SK-N-SH (cell line): ENCODE data around the gene C2orf69. TPM values are rescaled to one million over a fixed set of nuclear protein-coding genes. Genes with fewer than 3 reads are reported as not detected.

ENCODE experiments used
- CTCF ChIA-PET: fragments of 300-600, 350-600 bp; formaldehyde crosslinking; extraction: SDS; loops from one replicate; lab custom pipeline; 2021; lab: Yijun Ruan, JAX
- POLR2A ChIA-PET: fragments of 350-600 bp; sonication (Branson Sonifier 250); formaldehyde crosslinking; extraction: SDS; loops from one replicate; lab custom pipeline; 2020; ENCODE audit warnings: antibody characterized with exemption, inconsistent platforms; lab: Yijun Ruan, JAX
- DNase-seq: peaks from one replicate; pipeline ENCODE4 v3.0.0; 2012
- H2AFZ ChIP-seq: fragments of 200-600 bp; sonication (generic); 2 replicates; pipeline ENCODE4 v1.8.1; 2016; ENCODE audit warnings: antibody characterized with exemption, mild to moderate bottlenecking, low read depth
- H3F3A ChIP-seq: fragments of 200-600 bp; sonication (generic); replicated peaks from 2 replicates; pipeline ENCODE3; 2016; ENCODE audit warnings: antibody characterized with exemption, mild to moderate bottlenecking; ENCODE audit not compliant: insufficient read depth
- H3K27ac ChIP-seq, 2 experiments: fragments of 200-500 bp in 1 of 2; fragments of 200-600 bp in 1 of 2; sonication (Bioruptor generic) in 1 of 2; sonication (generic), shearing (Covaris generic) in 1 of 2; 2 replicates each; pipeline versions ENCODE4 v1.5.1 to v1.6.1; 2014 to 2016; ENCODE audit warnings: low read depth in 2 of 2, inconsistent platforms in 1 of 2, low read length in 1 of 2, mild to moderate bottlenecking in 1 of 2, mixed read lengths in 1 of 2
- H3K27me3 ChIP-seq: fragments of 200-600 bp; sonication (generic), shearing (Covaris generic); 2 replicates; pipeline ENCODE4 v1.6.1; 2016; ENCODE audit warnings: mixed run types; ENCODE audit not compliant: insufficient read depth
- H3K36me3 ChIP-seq, 2 experiments: fragments of 200-500 bp in 1 of 2; fragments of 200-600 bp in 1 of 2; sonication (Bioruptor generic) in 1 of 2; sonication (generic) in 1 of 2; replicated peaks in 1 of 2; 2 replicates each; pipeline versions ENCODE3 to v1.5.1; 2014 to 2016; ENCODE audit warnings: low read length in 1 of 2, mild to moderate bottlenecking in 1 of 2; ENCODE audit not compliant: insufficient read depth in 2 of 2, control insufficient read depth in 1 of 2
- H3K4me1 ChIP-seq, 2 experiments: fragments of 200-500 bp in 1 of 2; fragments of 200-600 bp in 1 of 2; sonication (Bioruptor generic) in 1 of 2; sonication (generic), shearing (Covaris generic) in 1 of 2; 2 replicates each; pipeline versions ENCODE4 v1.5.1 to v1.6.1; 2014 to 2016; ENCODE audit warnings: low read depth in 1 of 2, low read length in 1 of 2, mixed run types in 1 of 2; ENCODE audit not compliant: insufficient read depth in 2 of 2, control insufficient read depth in 1 of 2
- H3K4me2 ChIP-seq: fragments of 200-600 bp; sonication (generic), shearing (Covaris generic); 2 replicates; pipeline ENCODE4 v1.6.1; 2017; ENCODE audit warnings: mixed run types
- H3K4me3 ChIP-seq, 2 experiments: fragments of 200-500 bp in 1 of 2; fragments of 200-600 bp in 1 of 2; sonication (Bioruptor generic) in 1 of 2; sonication (generic), shearing (Covaris generic) in 1 of 2; 2 replicates each; pipeline versions ENCODE4 v1.5.1 to v1.8.1; 2014 to 2016; ENCODE audit warnings: low read depth in 2 of 2, inconsistent platforms in 1 of 2, low read length in 1 of 2, mild to moderate bottlenecking in 1 of 2, mixed read lengths in 1 of 2, moderate library complexity in 1 of 2
- H3K79me2 ChIP-seq: fragments of 200-600 bp; sonication (generic); 2 replicates; pipeline ENCODE4 v1.8.1; 2017; ENCODE audit warnings: mild to moderate bottlenecking; ENCODE audit not compliant: insufficient read depth
- H3K9ac ChIP-seq: fragments of 200-600 bp; sonication (generic); 2 replicates; pipeline ENCODE4 v1.6.1; 2017; ENCODE audit warnings: mixed run types
- H3K9me2 ChIP-seq: fragments of 200-600 bp; sonication (generic); 2 replicates; pipeline ENCODE4 v1.6.1; 2017; ENCODE audit warnings: mixed run types
- H3K9me3 ChIP-seq: fragments of 200-600 bp; sonication (generic); 2 replicates; pipeline ENCODE4 v1.6.1; 2017; ENCODE audit warnings: mixed run types, mild to moderate bottlenecking, moderate library complexity
- H4K20me1 ChIP-seq: fragments of 200-600 bp; sonication (generic); 2 replicates; pipeline ENCODE4 v1.6.1; 2017; ENCODE audit warnings: mild to moderate bottlenecking, mixed run types; ENCODE audit not compliant: insufficient read depth
- EP300 ChIP-seq, 2 experiments: IDR thresholded peaks; 2 replicates each; pipeline versions ENCODE4 v1.4.0 to v1.6.1; 2012; ENCODE audit warnings: borderline replicate concordance in 1 of 2, low read depth in 1 of 2, low read length in 1 of 2
- EZH2phosphoT487 ChIP-seq: fragments of 200-600 bp; sonication (generic); IDR thresholded peaks from 2 replicates; pipeline ENCODE4 v1.6.1; 2017; ENCODE audit warnings: low read depth, mixed run types, mild to moderate bottlenecking, antibody characterized with exemption, moderate library complexity, borderline replicate concordance
- FOSL2 ChIP-seq: IDR thresholded peaks from 2 replicates; pipeline ENCODE4 v1.4.0; 2012; ENCODE audit warnings: low read depth, mild to moderate bottlenecking, moderate library complexity, borderline replicate concordance
- FOXM1 ChIP-seq: IDR thresholded peaks from 2 replicates; pipeline ENCODE4 v1.4.0; 2012; ENCODE audit warnings: low read depth, mild to moderate bottlenecking
- JUND ChIP-seq: IDR thresholded peaks from 2 replicates; pipeline ENCODE4 v1.4.0; 2012
- MXI1 ChIP-seq: IDR thresholded peaks from 2 replicates; pipeline ENCODE4 v1.6.1; 2012; ENCODE audit warnings: mild to moderate bottlenecking, low read depth, low read length, improper control_type of control experiment
- NRF1 ChIP-seq: IDR thresholded peaks from 2 replicates; pipeline ENCODE4 v1.6.1; 2012; ENCODE audit warnings: low read depth, mild to moderate bottlenecking, low read length
- RAD21 ChIP-seq: IDR thresholded peaks from 2 replicates; pipeline ENCODE4 v1.6.1; 2012; ENCODE audit warnings: mild to moderate bottlenecking, low read length
- RFX5 ChIP-seq: IDR thresholded peaks from 2 replicates; pipeline ENCODE4 v1.6.1; 2012; ENCODE audit warnings: mild to moderate bottlenecking, improper control_type of control experiment, low read length
- SIN3A ChIP-seq: IDR thresholded peaks from 2 replicates; pipeline ENCODE4 v1.6.1; 2012; ENCODE audit warnings: low read depth, mild to moderate bottlenecking, low read length, moderate library complexity, borderline replicate concordance
- SMC3 ChIP-seq: IDR thresholded peaks from 2 replicates; pipeline ENCODE4 v1.6.1; 2012; ENCODE audit warnings: low read depth, low read length, improper control_type of control experiment
- TCF12 ChIP-seq: IDR thresholded peaks from 2 replicates; pipeline ENCODE4 v1.4.0; 2012
- TEAD4 ChIP-seq: IDR thresholded peaks from 2 replicates; pipeline ENCODE4 v1.4.0; 2012; ENCODE audit warnings: mild to moderate bottlenecking, borderline replicate concordance; ENCODE audit not compliant: insufficient read depth
- WGBS: methylation state at CpG from one replicate; pipeline ENCODE4 v1.1.6; 2017; ENCODE audit warnings: low lambda C conversion rate; 5-methylcytosine and 5-hydroxymethylcytosine counted together
- polyA plus RNA-seq, 3 experiments: library from polyadenylated mRNA; depleted of rRNA; stranded (reverse); fragments of >200 nt; gene quantifications; 2 replicates each; pipeline ENCODE4 v1.2.3, GENCODE V29; 2012
- TF ChIP-seq, protein P1 (sequence below): IDR thresholded peaks from 2 replicates; pipeline ENCODE4 v1.4.0; 2012; ENCODE audit warnings: low read depth, borderline replicate concordance
- TF ChIP-seq, protein P2 (sequence below): fragments of 200-600 bp; sonication (generic); IDR thresholded peaks from 2 replicates; pipeline ENCODE4 v1.6.1; 2017; ENCODE audit warnings: antibody characterized with exemption, mild to moderate bottlenecking, moderate library complexity
- TF ChIP-seq, protein P3 (sequence below): fragments of 150-350 bp; IDR thresholded peaks from 2 replicates; pipeline ENCODE4 v1.6.1; 2017; ENCODE audit warnings: antibody characterized with exemption, low read length, low read depth, borderline replicate concordance

Gene C2orf69
- polyA plus RNA-seq, 1 of the 3 experiments (the other 2 are of a cell fraction) = 1.8 TPM

DNA sequence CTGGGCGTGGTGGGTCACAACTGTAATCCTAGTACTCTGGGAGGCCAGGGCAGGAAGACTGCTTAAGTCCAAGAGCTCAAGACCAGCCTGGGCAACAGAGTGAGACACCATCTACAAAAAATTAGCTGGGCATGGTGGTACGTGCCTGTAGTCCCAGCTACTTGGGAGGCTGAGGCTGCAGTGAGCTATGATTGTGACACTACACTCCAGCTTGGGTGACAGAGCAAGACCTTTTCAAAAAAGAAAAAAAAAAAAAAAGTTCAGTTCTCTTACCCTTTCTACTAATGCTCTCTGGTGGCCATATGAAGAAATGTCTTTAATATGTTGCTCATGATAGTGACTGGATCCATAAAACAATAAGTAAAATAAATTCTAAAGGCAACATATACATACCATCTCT, 29.3 kb downstream of the C2orf69 start:
- Histone ChIP-seq H3K79me2 (peaks cover 32% of the 10 kb centered on the region), H4K20me1 (no peaks in the 10 kb centered on the region), H3K36me3 (peaks cover 50 to 57% of the 10 kb centered on the region in 2 experiments)

DNA sequence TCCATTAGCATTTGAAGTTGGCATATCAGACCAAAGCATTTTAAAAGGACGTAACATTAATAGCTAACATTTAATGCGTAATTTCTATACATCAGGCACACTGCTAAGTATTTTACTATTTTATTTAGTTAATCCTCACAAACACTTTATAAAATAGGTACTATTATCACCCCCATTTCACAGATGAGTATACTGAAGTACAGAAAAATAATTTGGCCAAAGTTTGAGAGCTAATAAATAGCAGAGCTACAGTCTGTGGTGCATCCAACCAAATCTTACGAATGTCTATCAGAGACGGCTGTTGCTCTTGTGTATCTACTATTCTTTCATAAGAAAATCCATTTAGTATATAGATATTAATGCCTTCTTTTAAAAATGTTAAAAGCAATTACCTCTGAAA, 32.3 kb downstream of the C2orf69 start:
- WGBS = 97% methylated on average over 4 of the region's 4 CpGs
- no peak overlapping the region for H2AFZ ChIP-seq
- H3K9me3 ChIP-seq = no peaks in the 10 kb centered on the region
- peaks cover 35% of the 10 kb centered on the region for H3K79me2 ChIP-seq
- H3F3A ChIP-seq = peaks cover 23% of the 10 kb centered on the region
- no peak for DNase-seq
- H3K9ac ChIP-seq = no peak overlapping the region
- no peak for TF ChIP-seq MXI1
- TF ChIP-seq TEAD4 = no peak
- TF ChIP-seq, protein P1, sequence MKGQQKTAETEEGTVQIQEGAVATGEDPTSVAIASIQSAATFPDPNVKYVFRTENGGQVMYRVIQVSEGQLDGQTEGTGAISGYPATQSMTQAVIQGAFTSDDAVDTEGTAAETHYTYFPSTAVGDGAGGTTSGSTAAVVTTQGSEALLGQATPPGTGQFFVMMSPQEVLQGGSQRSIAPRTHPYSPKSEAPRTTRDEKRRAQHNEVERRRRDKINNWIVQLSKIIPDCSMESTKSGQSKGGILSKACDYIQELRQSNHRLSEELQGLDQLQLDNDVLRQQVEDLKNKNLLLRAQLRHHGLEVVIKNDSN = no peak
- TF ChIP-seq RFX5 = no peak
- no peak for TF ChIP-seq NRF1
- TF ChIP-seq, protein P2, sequence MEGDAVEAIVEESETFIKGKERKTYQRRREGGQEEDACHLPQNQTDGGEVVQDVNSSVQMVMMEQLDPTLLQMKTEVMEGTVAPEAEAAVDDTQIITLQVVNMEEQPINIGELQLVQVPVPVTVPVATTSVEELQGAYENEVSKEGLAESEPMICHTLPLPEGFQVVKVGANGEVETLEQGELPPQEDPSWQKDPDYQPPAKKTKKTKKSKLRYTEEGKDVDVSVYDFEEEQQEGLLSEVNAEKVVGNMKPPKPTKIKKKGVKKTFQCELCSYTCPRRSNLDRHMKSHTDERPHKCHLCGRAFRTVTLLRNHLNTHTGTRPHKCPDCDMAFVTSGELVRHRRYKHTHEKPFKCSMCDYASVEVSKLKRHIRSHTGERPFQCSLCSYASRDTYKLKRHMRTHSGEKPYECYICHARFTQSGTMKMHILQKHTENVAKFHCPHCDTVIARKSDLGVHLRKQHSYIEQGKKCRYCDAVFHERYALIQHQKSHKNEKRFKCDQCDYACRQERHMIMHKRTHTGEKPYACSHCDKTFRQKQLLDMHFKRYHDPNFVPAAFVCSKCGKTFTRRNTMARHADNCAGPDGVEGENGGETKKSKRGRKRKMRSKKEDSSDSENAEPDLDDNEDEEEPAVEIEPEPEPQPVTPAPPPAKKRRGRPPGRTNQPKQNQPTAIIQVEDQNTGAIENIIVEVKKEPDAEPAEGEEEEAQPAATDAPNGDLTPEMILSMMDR = no peak
- TF ChIP-seq SIN3A = no peak
- no peak for TF ChIP-seq EP300 (IDR thresholded peaks at IDR 0.05; ENCODE audit: borderline replicate concordance in 1 of 2, low read depth in 1 of 2, low read length in 1 of 2)
- TF ChIP-seq TCF12 = no peak
- TF ChIP-seq, protein P3, sequence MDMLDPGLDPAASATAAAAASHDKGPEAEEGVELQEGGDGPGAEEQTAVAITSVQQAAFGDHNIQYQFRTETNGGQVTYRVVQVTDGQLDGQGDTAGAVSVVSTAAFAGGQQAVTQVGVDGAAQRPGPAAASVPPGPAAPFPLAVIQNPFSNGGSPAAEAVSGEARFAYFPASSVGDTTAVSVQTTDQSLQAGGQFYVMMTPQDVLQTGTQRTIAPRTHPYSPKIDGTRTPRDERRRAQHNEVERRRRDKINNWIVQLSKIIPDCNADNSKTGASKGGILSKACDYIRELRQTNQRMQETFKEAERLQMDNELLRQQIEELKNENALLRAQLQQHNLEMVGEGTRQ = no peak
- no peak for TF ChIP-seq EZH2phosphoT487
- no peak for TF ChIP-seq JUND
- no peak for TF ChIP-seq FOSL2
- H3K9me2 ChIP-seq = no peaks in the 10 kb centered on the region
- H3K27ac ChIP-seq = no peak overlapping the region
- no peaks in the 10 kb centered on the region; the same call in 1 of the 2 replicates for H4K20me1 ChIP-seq
- peaks cover 62 to 65% of the 10 kb centered on the region in 2 experiments for H3K36me3 ChIP-seq
- H3K4me1 ChIP-seq = peaks cover 0 to 12% of the 10 kb centered on the region in 2 experiments; a peak in 1 of 4 replicates
- H3K4me2 ChIP-seq = no peak overlapping the region
- POLR2A ChIA-PET = no interaction called here
- CTCF ChIA-PET = no interaction called here
- H3K27me3 ChIP-seq = no peaks in the 10 kb centered on the region
- H3K4me3 ChIP-seq = no peak overlapping the region

More for the DNA sequence above, 29.3 kb downstream of the C2orf69 start:
- H3K4me3 ChIP-seq = no peak overlapping the region
- CTCF ChIA-PET = interaction anchor here (0.6 to 1.8 kb wide), 9 partner anchors 10 to 1618 kb away, joined by 3 to 7 read pairs (median 3); partner anchors contain the start of gene FTCDNL1
- no peaks in the 10 kb centered on the region for H3K9me3 ChIP-seq
- POLR2A ChIA-PET = no interaction called here
- no peak overlapping the region for H3K27ac ChIP-seq
- no peak overlapping the region for H2AFZ ChIP-seq
- no peak overlapping the region for H3K9ac ChIP-seq
- H3F3A ChIP-seq = peaks cover 11% of the 10 kb centered on the region
- H3K9me2 ChIP-seq = no peaks in the 10 kb centered on the region
- no peaks in the 10 kb centered on the region for H3K27me3 ChIP-seq
- TF ChIP-seq SMC3 (no peak), FOXM1 (no peak), TCF12 (no peak), RAD21 (peak; percentile 59; the same call in 1 of the 2 replicates)
- TF ChIP-seq, protein P2 = peak; percentile 55
- no peak overlapping the region for H3K4me2 ChIP-seq
- 92% methylated on average over 2 of the region's 2 CpGs for WGBS
- no peaks in the 10 kb centered on the region for H3K4me1 ChIP-seq
- DNase-seq = peak; percentile 14
